Stimulated activated CD4-positive, alpha-beta T cell treated with anti-CD3 and anti-CD28 coated beads, Interleukin-1b, Interleukin-23, amount 100 ng/mL, for 4 hours (primary cell): ENCODE data around the gene ZNF662.
A peak's percentile ranks its signal among the peaks of the same experiment; 100 is the strongest.
"Not testable (repeated sequence)": the region's sequence is repeated elsewhere in the genome, so short reads cannot be mapped to it uniquely, and the experiment has no call there.

Experiments used
- DNase-seq, 2 donors: peaks; one replicate each; pipeline ENCODE4 v3.0.0-alpha.2; 2020; ENCODE audit warnings: low read depth in 2 of 2

Gene ZNF662

DNA sequence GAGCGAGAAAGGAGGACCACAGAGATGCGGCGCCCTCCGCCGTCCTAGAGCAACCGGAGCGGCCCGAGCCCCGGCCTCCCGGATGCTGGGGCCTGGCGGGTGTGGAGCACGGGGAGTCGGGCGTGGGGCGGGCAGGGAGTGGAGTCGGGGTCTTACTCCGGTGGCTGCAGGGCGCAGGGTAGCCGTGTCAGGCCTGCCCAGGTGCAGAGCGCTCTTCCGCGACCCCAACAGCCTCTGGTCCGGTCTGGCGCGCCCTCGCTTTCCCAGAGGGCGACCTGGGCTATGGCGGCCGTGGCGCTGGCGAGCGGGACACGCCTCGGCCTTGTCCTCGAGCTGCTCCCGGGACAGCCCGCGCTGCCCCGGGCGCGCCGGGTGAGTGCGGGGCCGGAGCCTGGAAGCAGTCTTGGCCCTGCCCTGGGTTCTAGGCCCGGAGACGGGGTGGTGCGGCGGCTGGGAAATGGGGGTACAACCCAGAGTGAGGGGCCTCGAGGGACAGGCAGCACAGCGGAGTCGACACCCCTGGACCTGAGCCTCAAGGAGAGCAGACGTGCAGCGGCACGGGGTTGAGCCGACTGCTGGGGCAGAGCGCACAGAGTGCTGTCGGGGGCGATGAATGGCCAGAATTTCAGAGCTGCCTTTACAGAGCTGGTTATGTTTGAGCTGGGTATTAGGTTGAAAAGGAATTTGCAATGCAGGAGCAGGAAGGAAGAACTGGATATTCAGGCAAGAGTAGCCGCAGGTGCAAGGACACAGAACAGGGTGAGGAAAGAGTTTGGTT, at the start of gene ZNF662:
Gene ZNF662, plus strand, starts transcription at position 73 of the 778 bp plus-strand sequence. CDS start 1,973 bp downstream, outside the sequence.
- DNase-seq: peak in 1 of 2 donors; percentile 26

GRCh38 chr3:42856544-42856943, 49.4 kb upstream of the ZNF662 start:
- no peak for DNase-seq

DNA sequence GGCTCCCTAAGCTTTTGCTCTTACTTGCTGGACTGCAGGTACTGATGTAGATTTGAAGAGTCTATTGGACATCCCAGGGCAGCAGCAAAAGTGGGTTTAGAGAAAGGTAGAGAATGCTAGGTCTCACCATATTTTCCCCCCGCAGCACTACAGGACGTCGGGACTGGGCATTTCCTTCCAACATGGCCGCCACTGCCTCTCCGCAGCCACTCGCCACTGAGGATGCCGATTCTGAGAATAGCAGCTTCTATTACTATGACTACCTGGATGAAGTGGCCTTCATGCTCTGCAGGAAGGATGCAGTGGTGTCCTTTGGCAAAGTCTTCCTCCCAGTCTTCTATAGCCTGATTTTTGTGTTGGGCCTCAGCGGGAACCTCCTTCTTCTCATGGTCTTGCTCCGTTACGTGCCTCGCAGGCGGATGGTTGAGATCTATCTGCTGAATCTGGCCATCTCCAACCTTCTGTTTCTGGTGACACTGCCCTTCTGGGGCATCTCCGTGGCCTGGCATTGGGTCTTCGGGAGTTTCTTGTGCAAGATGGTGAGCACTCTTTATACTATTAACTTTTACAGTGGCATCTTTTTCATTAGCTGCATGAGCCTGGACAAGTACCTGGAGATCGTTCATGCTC, 41.5 kb upstream of the ZNF662 start:
- no peak for DNase-seq

- DNase-seq: no peak
Measured at GRCh38 chr3:42865256-42865655, 40.7 kb upstream of the ZNF662 start.

DNA sequence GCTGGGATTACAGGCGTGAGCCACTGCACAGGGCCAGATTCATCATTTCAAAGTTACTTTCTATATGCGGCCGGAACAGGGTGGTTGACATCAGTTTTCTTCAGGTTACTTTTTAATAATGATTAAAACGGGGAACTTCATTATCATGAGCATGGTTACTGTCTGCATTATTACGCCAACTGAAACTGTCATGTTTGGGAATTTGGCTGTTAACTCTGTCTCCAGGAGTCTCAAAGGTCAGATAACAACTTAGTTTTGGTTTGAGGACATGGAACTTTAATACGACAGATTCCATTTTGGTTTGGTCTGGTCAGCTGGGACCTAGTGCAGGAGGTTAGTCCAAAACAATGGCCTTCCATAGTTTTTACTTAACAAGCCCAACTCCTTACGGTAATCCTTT, 38.8 kb upstream of the ZNF662 start:
- no peak for DNase-seq

DNA sequence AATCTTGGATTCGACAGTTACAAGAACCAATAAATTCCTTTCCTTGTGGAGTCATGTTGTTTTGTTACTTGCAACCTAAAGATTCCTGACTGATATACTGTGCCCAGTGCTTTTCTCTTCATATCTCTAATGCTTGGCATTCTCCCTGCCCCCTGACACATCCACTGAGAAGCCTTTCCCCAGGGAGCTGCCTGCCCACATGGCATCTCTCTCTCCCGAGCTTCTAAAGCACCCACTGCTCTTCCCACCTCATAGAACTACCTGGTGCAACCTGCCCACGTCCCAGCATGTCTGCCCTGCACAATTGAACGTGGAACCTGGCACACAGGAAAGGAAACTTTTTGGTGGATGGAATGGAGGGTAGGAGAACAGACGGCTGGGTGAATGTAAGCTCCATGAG, 37.1 kb upstream of the ZNF662 start:
- DNase-seq: no peak

DNA sequence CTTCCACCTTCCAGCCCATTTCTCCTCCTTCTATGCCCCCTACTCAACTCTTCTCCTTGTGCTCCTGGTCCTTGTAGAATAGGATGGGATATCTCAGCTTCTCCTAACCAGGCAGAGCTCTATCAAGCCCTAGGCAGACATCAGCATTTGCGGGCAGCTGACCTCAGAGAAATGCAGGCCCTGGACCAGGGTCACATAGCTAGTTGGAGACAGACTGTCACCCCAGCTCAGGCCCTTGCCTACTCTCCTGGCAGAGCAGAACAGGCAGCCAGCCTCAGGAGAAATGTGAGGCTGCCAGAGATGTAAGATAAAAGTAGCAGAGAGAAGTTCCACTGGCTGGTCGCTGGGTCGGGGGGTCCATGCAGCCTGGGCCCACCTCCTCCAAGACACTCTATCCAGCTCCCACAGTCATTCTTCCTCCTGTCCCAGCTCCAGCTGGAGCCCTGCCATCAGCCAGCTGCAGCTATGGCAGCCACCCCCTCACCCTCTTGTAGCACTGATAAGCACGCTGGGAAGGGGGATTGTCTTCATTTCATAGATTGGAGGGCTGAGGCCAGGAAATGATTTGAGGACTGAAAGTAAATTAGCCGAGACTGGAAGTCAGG, 34.2 kb upstream of the ZNF662 start:
- no peak for DNase-seq

GRCh38 chr3:42872718-42873117, 33.2 kb upstream of the ZNF662 start:
- DNase-seq: no peak

DNA sequence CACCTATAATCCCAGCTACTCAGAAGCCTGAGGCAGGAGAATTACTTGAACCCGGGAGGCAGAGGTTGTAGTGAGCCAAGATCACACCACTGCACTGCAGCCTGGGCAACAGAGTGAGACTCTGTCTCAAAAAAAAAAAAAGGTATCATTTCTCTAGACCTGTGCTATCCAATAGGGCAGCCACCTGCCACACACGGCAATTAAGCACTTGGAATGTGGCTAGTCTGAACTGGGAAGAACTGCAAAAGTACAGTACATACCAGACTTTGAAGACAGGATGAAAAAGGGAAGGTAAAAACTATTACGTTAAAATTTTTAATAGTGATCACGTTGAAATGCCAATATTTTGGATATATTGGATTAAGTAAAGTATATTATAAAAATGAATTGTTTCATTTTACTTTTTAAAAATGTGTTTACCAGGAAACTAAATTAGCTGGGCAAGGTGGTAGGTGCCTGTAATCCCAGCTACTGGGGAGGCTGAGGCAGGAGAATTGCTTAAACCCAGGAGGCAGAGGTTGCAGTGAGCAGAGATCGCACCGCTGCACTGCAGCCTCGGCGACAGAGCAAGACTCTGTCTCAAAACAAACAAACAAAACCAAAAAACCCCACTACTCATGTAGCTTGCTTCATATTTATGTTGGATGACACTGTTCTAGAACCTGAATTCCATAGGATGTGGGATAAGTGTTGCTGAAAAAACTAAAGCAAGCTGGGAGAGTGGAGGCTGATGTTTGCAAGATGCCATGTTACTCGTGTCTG, 32.5 kb upstream of the ZNF662 start:
- no peak for DNase-seq

DNA sequence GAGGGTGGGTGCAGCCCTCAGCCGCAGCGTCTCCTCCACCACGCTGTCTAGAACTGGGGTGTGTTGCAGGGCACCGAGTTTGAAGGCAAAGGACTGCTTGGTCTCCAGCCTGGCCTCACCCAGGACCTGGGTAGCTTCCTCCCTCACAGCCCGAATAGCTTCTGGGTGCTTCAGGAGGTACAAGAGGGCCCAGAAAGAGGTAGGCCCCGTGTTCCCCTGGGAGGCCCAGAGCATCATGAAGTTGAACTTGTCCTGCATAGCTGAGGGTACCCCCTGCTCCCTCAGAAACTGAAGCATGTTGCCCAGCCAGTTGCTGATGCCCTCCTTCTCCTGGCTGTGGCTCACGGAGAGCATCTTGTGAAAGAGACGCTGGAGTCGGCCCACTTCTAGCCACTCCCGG, 31.2 kb upstream of the ZNF662 start:
- no peak for DNase-seq

GRCh38 chr3:42875325-42876151, 30.4 kb upstream of the ZNF662 start, which contains the start of gene CYP8B1:
CYP8B1 (minus strand) TSS chr3:42875879; CDS start chr3:42875816, 63 bp downstream.
- no peak for DNase-seq

- DNase-seq: no peak
Measured at GRCh38 chr3:42876401-42876800, 29.5 kb upstream of the ZNF662 start.

- no peak for DNase-seq
Measured at GRCh38 chr3:42876940-42877720, 28.8 kb upstream of the ZNF662 start.

DNA sequence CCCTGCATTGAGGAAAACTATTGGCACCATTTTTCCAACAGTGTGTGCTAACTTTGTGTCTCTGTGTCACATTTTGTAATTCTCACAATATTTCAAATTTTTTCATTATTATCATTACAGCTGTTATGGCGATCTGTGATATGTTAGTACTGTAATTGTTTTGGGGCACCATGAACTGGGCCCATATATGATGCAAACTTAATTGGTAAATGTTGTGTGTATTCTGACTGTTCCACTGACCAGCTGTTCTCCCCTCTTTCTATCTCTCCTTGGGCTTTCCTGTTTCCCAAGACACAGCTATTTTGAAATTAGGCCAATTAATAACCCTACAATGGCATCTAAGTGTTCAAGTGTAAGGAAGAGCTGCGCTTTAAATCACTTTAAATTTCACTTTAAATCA, 28.1 kb upstream of the ZNF662 start:
- no peak for DNase-seq

- no peak for DNase-seq
Measured at GRCh38 chr3:42880183-42880582, 25.8 kb upstream of the ZNF662 start.

DNA sequence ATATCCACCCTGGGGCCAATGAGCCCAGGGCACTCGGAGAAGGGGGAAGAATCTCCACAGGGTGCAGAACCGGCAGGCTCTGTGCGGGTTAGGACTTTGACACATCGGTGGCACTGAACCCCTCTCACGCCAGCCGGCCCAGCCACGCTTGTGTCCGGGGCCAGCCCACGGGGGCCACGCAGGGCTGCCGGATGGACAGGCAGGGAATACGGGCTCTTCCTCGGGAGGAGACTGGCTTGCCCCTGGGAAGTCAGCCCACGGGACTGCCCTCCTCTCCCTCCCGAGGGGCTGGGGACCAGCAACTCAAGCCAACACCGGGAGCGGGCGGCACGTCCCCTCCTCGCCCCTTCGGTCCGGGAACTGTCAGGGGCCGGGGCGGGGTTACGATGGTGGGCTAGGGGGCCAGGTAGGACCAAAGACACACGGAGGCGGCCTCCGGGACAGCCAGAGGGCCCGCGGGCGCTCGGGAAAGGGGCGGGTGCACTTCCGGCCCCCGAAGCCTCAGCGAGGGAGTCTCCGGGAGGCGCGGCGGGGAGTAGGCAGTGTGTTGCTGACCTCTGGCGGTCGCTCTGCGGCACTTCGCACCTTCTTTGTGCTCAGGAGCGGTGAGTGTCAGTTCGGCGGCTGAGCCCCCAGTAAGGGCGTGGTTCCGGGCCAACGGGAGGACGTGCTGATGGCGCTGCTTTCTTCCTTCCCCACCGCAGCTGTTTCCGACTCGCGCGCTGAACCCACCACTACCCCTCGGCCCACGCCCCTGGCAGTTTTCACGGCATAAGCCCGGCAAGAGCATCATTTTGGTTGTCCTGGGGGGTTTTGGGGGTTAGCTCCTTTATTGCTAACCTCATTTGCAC, 25.1 kb upstream of the ZNF662 start:
- peak; percentile 80 to 83 for DNase-seq

GRCh38 chr3:42883251-42883930, 22.6 kb upstream of the ZNF662 start:
- DNase-seq: not testable (repeated sequence)

- no peak for DNase-seq
Measured at GRCh38 chr3:42884324-42884723, 21.6 kb upstream of the ZNF662 start.

DNA sequence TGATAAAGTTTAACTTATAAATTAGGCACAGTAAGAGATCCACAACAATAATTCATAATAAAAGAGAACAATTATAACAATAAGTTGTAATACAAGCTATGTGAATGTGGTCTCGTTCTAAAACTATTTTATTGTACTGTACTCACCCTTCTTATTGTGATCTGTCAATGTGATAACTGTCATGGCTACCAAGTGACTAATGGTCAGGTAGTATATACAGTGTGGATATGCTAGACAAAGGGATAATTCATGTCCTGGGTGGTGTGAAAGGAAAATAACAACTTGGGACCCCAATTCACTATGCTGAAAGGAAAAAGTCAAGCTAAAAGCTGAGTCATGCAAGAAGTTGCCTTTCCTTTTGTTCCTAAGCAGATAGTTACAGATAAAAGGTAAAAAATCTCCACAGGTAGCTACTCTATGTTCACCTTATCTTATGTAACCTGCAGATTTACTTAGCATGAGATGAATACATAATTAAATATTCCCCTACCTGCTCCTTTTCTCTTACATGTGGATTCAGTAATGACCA, 19.6 kb upstream of the ZNF662 start:
- no peak for DNase-seq
